GM21619 (cell line): ENCODE data around the gene KIF27.
"Not testable (repeated sequence)": the region's sequence is repeated elsewhere in the genome, so short reads cannot be mapped to it uniquely, and the experiment has no call there.

ENCODE experiments used
- ATAC-seq: cut with Tn5 transposase; IDR thresholded peaks from one replicate; pipeline ENCODE4 v1.9.1; 2021; ENCODE audit not compliant: unreplicated experiment

Gene KIF27

DNA sequence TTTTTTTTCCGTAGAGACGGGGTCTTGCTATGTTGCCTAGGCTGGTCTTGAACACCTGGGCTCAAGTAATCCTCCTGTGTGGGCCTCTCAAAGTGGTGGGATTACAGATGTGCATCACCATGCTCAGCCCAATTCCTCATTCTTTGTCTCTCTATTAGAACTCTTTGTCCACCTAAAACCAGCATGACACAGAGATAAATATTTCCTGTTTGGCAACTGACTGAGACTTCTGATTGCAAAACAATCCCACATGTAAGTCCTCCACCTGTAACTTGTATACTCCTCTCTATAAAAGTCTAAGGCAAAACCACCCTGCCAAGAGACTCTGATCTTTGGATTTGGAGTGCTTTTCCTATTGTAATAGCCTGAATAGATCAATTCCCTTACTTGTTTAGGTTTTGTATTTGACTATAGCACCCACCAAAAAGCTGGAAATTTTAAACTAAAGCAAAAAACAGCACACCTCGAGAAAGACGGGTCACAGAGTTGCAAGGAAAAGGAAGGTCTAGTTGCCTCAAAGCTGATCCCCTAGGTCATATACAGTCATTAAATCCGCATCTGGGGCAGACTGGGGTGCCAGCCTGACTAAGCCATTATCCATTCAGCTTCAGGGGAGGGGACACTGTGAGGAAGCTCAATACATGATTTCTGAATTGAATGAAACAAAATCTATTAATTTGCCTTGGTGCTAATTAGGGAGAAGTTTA, 13.5 kb upstream of the KIF27 start:
- ATAC-seq: no peak

DNA sequence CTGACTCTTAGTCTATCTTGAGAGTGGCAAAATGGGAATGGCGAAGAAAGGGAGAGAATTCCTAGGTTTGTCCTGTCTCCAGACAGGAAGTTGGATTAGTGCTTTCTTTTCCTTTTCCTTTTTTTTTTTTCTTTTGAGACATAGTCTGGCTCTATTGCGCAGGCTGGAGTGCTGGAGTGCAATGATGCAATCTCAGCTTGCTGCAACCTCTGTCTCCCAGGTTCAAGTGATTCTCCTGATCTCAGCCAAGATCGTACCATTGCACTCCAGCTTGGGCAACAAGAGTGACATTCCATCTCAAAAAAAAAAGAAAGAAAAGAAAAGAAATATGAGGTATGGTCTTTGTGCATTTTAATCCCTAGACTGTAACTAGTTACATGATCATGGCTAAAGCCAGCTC, 12.6 kb upstream of the KIF27 start:
- no peak for ATAC-seq

DNA sequence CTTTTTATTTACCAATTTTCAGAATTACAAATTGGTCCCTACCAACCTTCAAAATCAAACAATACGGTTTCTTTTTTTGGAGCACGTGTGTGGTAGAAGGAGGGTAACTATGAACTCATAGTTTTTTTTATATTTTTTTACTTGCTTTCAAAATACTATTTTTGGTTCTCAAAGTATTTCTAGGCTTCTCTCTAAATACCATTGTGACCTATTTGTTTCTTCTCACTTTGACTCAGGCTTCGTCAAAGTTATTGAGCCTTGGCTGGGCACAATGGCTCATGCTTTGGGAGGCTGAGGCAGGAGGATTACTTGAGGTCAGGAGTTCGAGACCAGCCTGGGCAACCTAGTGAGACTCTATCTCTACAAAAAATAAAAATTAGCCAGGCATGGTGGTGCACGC, 11.6 kb upstream of the KIF27 start:
- ATAC-seq: no peak

DNA sequence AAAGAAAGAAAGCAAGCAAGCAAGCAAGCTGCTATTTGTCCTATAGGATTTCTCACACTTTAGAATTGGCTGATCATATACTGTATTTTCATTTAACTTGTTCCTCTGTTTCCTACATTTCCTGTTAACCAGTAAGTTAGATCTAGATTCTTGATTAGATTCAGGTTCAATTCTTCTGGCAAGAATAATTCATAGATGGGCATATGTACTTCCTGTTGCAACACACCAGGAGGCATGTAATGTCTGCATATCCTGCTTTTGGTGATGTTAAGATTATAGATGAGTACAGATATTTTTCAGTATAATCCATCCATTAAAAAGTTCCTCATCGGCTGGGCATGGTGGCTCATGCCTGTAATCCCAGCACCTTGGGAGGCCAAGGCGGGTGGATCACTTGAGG, 10.8 kb upstream of the KIF27 start:
- no peak for ATAC-seq

DNA sequence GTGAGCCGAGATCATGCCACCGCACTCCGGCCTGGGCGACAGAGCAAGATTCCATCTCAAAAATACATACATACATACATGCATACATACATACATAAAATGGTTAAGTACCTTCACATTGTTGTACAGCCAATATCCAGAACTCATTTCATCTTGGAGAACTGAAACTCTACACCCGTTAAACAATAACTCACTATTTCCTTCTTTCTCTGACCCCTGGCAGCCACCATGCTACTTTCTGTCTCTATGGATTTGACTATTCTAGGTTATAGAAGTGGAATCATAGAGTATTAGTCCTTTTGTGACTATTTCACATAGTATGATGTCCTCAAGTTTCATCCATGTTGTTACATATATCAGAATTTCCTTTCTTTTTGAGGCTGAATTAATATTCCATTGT, 9.6 kb upstream of the KIF27 start:
- no peak for ATAC-seq

DNA sequence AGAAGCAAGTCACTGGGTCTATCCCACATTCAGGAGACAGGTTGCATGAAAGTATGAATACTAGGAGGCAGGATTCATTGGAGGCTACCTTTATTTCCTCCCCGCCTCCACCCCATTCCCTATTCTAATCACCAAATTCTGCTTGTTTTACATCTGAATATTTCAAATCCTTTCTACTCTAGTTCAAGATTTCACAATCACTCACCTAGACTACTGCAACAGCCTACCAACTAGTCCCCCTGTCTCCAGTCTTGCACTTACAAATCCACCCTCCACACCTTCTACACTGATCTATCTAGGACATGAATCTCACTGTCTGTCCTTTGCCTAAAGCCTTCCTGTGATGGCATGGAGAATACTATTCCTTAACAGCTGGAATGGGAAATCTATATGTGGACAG, 6.4 kb upstream of the KIF27 start:
- no peak for ATAC-seq

DNA sequence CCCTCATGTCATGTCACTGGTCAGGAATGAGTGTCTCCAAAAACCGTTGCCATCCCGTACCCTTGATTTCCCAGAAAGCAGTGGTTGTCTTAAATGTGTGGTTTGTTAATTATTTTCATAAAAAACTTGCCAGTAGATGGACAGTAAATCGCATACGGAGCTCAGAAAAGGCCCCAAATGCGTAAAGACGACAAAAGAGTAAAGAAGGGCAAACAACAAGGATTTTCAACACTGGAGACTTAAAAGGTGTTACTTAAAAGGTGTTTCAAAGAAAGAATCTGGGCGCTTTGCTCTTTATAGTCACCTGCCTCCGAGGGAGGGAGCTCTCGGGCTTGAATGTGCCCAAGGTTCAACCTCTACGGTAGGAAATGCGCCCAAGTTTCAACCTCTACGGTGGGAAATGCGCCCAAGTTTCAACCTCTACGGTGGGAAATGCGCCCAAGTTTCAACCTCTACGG, 734 bp downstream of the KIF27 start:
- ATAC-seq: peak; percentile 11

DNA sequence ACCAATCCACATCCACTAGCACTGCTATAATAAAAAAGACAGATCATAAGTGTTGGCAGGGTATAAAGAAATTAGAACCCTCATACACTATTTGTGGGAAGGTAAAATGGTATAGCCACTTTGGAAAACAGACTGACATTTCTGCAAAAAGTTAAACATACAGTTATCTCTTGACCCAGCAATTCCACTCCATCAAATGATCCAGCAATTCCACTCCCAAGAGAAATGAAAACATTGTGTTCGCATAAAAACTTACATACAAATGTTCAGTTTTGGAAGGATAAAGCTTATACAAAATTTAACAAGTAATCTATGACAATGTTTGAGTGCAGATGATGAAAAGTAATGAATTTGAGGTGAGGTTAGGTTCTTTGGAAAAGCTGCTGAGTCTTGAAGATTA, 2.1 kb downstream of the KIF27 start:
- ATAC-seq: no peak

DNA sequence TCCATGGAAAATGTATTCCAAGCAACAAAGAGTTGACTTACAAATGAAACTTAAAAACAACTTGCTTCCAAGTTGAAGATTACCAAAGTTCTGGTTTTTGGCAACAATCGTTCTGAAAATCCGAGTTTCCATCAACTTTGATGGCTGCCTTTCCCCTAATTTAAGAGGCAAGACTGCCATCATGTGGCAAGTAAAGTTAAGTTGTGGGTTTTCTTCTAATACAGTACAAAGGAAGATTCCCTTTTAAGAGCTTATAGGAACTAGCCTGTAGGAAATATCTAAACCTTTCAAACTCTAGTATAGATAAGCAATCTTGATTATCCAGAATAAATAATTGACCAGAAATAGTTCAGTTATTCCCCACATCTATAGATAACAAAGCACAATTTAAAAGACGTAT, 9.0 kb downstream of the KIF27 start:
- ATAC-seq: peak; percentile 83

DNA sequence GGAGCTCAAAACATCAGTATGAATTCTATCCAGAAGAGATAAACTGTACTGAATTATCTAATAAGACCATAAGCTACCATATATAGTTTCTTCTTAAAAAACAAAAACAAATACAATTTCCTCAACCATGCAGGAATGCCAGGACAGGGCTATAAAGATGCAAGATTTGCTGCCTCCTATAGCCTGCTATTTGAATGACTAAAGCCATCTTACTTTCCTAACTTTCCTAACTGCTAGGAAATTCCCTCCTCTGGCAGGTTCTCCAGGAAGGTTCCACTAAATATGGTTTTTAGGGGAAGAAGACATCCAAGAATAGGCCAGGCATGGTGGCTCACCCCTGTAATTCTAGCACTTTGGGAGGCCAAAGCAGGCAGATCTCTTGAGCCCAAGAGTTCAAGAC, 15.1 kb downstream of the KIF27 start:
- ATAC-seq: no peak

DNA sequence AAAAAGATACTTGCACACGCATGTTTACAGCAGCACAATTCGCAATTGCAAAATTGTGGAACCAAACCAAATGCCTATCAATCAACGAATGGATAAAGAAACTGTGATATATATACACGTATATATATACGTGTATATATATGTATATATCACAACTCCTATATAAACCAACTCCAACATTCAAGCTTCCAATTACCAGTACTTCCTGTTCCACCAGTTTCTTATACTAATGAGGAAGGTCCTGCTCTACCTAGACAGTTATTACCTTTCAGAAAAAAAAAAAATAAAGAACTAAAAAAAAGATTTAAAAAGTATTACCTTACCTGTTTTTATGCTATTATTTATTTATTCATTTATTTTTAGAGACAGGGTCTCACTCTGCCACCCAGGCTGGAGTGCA, 20.6 kb downstream of the KIF27 start:
- ATAC-seq: not testable (repeated sequence)

DNA sequence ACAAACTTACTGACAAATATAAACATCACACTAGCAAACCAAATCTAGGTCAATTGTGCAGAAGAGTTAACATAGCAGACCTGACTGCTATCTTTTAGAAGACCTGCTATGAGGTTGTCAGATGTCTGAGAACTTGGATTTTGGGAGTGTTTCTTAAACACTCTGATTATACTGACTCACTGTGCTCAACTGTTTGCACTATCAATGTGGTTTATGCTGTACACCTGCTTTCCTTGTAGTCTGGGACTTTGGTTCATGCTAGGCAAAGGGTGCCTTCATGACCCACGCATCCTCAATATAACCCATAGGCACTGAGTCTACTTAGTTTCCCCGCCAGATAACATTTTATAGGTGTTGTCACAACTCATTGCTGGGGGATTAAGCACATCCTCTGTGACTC, 26.9 kb downstream of the KIF27 start:
- not testable (repeated sequence) for ATAC-seq

DNA sequence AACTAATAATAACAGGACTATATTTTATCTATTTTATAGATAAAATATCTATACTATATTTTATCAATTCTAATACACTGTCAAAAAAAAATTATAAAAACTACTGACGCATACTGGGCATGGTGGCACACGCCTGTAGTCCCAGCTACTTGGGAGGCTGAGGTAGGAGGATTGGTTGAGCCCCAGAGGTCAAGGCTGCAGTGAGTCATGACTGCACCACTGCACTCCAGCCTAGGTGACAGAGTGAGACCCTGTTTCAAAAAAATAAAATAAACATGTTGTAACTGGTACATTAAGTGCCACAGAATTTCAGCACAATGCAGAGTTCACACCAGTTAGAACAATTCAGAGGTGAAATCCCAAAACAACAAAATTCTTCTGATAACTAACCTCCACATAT, 34.7 kb downstream of the KIF27 start:
- not testable (repeated sequence) for ATAC-seq

DNA sequence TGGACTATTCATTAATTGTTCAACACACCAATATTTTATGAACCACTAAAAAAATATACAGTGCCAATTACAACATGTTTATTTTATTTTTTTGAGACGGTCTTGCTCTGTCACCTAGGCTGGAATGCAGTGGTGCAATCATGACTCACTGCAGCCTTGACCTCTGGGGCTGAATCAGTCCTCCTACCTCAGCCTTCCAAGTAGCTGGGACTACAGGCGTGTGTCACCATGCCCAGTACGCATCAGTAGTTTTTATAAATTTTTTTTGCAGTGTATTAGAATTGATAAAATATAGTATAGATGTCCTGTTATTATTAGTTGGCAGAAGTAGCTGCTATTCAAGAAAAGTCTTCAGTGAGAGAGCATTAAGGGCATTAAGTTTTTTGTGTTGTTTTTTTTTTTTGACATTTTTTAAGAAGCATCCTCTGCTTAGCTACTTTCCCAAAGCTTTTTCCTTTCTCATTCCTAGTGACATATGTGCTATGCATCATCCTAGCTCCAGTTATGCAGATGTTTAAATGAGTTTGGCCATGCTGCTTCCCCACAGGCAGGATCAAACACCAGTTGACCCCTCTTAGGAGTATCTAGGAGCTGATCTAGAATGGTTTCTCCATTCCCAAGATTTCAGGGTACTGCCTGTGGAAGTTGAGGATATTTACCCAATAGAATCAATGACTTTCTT, 35.5 kb downstream of the KIF27 start:
- not testable (repeated sequence) for ATAC-seq

DNA sequence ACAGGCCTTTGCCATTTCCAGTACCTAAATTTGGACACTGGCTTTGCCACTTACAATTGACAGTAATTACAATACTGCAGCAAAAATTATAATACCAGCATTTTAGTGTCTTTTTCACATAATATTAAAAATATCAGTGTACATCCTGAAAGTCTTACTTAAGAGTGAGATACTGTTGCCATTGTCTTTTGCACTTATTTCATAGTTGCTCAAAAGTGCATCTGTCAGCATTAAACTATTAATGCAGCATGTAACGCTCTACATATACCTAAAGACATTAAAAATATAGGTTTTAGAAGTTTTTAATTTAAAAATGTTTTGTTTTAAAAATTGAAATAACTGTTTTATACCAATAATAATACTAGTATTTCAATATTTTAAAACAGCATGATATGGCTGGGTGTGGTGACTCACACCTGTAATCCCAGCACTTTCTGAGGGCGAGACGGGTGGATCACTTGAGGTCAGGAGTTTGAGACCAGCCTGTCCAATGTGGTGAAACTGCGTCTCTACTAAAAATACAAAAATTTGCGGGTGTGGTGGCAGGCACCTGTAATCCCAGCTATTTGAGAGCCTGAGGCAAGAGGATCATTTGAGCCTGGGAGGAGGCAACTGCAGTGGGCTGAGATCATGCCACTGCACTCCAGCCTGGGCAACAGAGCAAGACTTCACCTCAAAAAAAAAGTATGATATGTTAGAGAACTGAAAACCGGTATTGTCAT, 39.4 kb downstream of the KIF27 start:
- ATAC-seq: not testable (repeated sequence)

DNA sequence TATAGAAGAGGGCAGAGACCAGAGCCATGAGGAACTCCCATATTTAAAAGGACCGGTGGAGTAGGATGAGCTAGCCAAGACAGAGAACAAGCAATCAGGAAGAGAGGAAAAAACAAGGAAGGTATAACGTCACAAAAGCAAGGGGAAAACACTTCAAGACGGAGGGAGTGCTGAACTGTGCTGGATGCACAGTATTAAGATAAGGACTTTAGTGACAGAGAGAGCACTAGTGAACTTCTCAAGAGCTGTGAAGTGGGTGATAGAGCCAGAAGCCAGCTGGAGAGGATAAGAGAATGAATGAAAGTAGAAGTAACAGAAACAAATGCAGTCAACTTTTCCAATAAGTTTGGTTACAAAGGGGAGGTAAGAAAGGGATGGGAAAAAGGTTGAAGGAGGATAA, 45.7 kb downstream of the KIF27 start:
- not testable (repeated sequence) for ATAC-seq

DNA sequence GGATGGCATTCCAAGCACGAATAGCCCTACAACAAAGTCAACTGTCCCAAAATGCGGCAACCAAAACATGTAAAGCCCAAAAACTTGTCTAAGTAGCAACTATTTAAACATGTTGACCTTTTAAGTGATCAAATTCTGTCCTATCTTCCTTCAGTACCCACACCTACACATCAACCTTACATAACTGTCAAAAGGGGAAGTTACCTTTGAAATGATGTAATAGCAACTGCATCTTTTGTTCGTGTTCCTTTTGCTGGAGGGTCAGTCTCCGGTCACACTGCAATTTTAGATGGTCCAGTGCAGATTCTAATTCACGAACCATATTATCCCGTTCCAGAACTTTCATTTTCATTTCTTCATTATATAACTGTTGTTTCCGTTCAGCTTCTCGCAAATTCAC, 71.3 kb downstream of the KIF27 start:
- ATAC-seq: peak; percentile 75

DNA sequence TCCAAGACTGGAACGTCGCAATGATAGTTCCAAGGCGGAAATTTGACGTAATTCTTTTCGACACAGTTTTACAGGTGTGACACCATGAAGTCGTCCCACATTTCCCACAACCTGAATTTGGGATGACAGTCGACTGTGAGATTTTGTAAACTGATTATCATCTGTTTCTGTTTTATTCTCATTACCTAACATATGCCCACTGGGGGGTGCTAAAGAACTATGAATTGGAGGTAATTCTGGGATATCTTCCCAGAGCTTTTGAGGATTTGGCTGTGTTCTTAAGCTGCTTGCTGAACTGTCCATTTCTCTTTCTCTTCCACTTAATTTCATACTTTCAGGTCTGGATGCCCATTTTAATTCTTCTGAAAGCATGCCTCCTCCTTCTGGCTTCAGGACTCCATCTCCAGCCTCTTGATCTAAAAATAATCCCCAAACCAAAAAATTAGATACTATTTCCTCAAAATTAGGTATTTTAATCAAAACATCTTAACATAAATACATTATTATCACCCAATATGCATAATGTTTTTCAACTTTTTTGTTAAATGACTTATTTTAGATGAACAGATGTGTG, 84.1 kb downstream of the KIF27 start:
- not testable (repeated sequence) for ATAC-seq

DNA sequence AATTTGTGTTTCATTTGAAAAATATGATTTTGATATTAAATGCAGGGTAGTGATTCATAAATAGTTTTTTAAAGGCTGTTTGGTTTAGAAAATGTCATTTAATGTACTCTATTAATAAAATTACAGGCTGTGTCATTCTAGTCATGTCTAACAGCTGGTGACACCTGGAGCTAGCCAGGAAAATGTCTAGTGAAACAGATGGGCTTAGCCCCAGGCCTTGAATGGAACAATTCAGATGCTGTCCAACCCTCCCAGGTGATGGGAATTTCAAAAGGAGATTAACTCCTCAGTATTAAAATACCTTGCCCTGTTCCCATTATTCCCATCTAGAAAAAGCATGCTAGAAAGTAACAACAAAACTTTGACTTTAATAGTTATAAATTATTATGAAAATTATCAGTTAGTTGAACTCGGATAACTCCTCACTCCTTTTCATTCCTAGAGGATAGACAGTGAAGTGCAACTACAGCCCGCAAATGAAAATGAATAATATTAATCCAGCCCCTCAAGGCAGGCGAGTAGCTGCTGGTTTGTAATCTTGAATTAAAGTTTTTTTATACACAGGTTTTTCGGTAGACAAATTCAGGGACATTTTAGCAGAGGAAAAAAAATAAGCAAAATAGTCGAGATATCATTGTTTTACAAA, 90.7 kb downstream of the KIF27 start:
- not testable (repeated sequence) for ATAC-seq

DNA sequence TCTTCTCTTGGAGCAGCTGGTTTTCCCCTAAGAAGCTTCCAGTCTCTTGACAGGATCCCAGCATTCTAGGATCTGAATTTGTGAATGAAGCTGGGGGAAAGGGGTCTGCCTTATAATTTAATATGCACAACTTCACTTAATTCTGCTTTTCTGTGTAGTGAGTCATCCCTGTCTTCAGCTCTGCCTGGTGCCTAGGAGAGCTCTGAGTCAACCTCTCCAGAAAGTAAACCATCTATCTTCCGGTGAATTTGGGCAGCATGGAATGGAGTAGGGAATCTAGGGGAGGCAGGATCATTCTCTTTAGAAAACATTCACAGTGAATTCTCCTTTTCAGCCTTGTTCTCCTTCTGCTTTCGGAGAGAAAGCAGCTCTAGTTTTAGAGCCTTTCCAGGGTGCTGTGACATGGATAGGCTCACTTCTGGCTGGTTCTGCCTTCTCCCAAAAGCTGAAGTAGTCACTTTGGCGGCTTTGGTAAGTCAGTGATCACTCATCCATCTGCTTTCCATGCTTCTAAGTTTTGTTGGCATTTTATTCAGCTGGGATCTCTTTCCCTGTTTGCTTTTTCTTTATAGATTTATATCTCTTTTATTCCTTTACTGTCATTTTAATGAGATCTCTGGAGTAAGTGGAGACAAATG, 96.1 kb downstream of the KIF27 start:
- ATAC-seq: not testable (repeated sequence)
